ENCODE data around the gene UNC13A. TPM values are rescaled to one million over a fixed set of nuclear protein-coding genes. Genes with fewer than 3 reads are reported as not detected.

UNC13A gene
- total RNA-seq, 1 experiment from 2014 or later: 22.2 TPM

GRCh38 chr19:17679526-17680229 lies 8.5 kb downstream of the UNC13A start:
- Histone ChIP-seq H2AFZ (ENCODE audit: low read length) (no peak overlapping the region), H4K8ac (replicated peaks; ENCODE audit: insufficient read length, low read depth, low read length) (no peak overlapping the region), H3K27me3 (ENCODE audit: insufficient read depth, low read length) (no peaks in the 10 kb centered on the region), H4K91ac (ENCODE audit: insufficient read length, low read depth, low read length) (no peak overlapping the region), H4K20me1 (ENCODE audit: control insufficient read depth, insufficient read depth, insufficient read length) (no peaks in the 10 kb centered on the region), H2AK5ac (ENCODE audit: insufficient read length, low read length) (no peak overlapping the region), H3K56ac (ENCODE audit: insufficient read length, low read depth, low read length) (no peak overlapping the region), H2BK120ac (ENCODE audit: low read depth, low read length, poor library complexity, severe bottlenecking) (no peak overlapping the region), H3K4me2 (ENCODE audit: insufficient read depth, insufficient read length, low read length) (peak overlapping the region; percentile 47), H3K9me3 (ENCODE audit: control insufficient read depth, low read depth, low read length) (no peaks in the 10 kb centered on the region), H2BK15ac (ENCODE audit: low read depth, low read length) (no peak overlapping the region), H2BK12ac (ENCODE audit: insufficient read length, low read depth, low read length) (no peak overlapping the region), H3K79me2 (ENCODE audit: insufficient read depth, low read length) (peaks cover 7% of the 10 kb centered on the region), H3K14ac (ENCODE audit: insufficient read depth, low read length) (no peak overlapping the region), H3K23me2 (ENCODE audit: insufficient read length, low read depth, low read length, poor library complexity, severe bottlenecking) (peaks cover 9% of the 10 kb centered on the region), H4K5ac (ENCODE audit: insufficient read length, low read depth, low read length) (no peak overlapping the region), H3K18ac (ENCODE audit: insufficient read length, low read depth, low read length) (no peak overlapping the region), H3K4ac (ENCODE audit: low read depth, low read length) (no peak overlapping the region), H2BK20ac (ENCODE audit: low read depth, low read length, poor library complexity, severe bottlenecking) (no peak overlapping the region), H2BK5ac (ENCODE audit: insufficient read length, low read length) (no peak overlapping the region), H3K27ac (ENCODE audit: insufficient read length, low read depth, low read length) (no peak overlapping the region), H3K9ac (ENCODE audit: extremely low read depth, insufficient read length, low read length) (no peak overlapping the region), H3K4me1 (ENCODE audit: insufficient read depth, low read length) (peaks cover 2% of the 10 kb centered on the region; the same call in 1 of the 2 replicates), H3T11ph (ENCODE audit: low read length) (no peak overlapping the region), H3K23ac (ENCODE audit: insufficient read length, low read depth, low read length) (no peak overlapping the region), H3K79me1 (ENCODE audit: insufficient read depth, low read depth, low read length, poor library complexity, severe bottlenecking) (peaks cover 4% of the 10 kb centered on the region)
- no CpG with 5 or more reads among the region's 14 CpGs for WGBS (ENCODE audit: extremely low coverage, insufficient read length, low lambda C conversion rate)
- Mint-ChIP-seq H3K27me3 (ENCODE audit: low read depth) (peaks cover 3% of the 10 kb centered on the region), H3K36me3 (ENCODE audit: insufficient read depth in 1 of 3, low read depth in 3 of 3) (peaks cover 0 to 2% (median 0%) of the 10 kb centered on the region in 3 experiments; a peak in 2 of 7 replicates), H3K4me3 (peak overlapping the region; percentile 55 to 67), H3K9me3 (no peaks in the 10 kb centered on the region), H3K27ac (peak overlapping the region in 1 of 3 experiments; percentile 67; a peak in 4 of 7 replicates), H3K4me1 (peaks cover 27 to 42% of the 10 kb centered on the region in 2 experiments)
- TF ChIP-seq, protein P1, sequence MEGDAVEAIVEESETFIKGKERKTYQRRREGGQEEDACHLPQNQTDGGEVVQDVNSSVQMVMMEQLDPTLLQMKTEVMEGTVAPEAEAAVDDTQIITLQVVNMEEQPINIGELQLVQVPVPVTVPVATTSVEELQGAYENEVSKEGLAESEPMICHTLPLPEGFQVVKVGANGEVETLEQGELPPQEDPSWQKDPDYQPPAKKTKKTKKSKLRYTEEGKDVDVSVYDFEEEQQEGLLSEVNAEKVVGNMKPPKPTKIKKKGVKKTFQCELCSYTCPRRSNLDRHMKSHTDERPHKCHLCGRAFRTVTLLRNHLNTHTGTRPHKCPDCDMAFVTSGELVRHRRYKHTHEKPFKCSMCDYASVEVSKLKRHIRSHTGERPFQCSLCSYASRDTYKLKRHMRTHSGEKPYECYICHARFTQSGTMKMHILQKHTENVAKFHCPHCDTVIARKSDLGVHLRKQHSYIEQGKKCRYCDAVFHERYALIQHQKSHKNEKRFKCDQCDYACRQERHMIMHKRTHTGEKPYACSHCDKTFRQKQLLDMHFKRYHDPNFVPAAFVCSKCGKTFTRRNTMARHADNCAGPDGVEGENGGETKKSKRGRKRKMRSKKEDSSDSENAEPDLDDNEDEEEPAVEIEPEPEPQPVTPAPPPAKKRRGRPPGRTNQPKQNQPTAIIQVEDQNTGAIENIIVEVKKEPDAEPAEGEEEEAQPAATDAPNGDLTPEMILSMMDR (conservative IDR thresholded peaks at IDR 0.05): no peak
- no peak for DNase-seq

Data from H9 (cell line).